Heart right ventricle (tissue), 16 donors: Measurements from ENCODE around the gene DNAJC1. TPM values are rescaled to one million over a fixed set of nuclear protein-coding genes. Genes with fewer than 3 reads are reported as not detected.
"Not testable (repeated sequence)": the region's sequence is repeated elsewhere in the genome, so short reads cannot be mapped to it uniquely, and the experiment has no call there.

Experiments used
- ATAC-seq, 8 donors: fragments of 200-7000 bp; cut with Tn5 transposase; one replicate each; pipeline ENCODE4 v1.9.1; 2020; ENCODE audit warnings: mild to moderate bottlenecking in 8 of 8, moderate library complexity in 8 of 8, moderate number of reproducible peaks in 1 of 8
- DNase-seq, 2 donors: peaks; one replicate each; pipeline ENCODE4 v3.0.0-alpha.2; 2020
- H3K27ac ChIP-seq, 10 donors: fragments of 200-600 bp; sonication (generic) in 2 of 10; one replicate each; pipeline versions ENCODE4 v1.5.0 to v1.8.0; 2020 to 2022; ENCODE audit warnings: mild to moderate bottlenecking in 3 of 10
- H3K27me3 ChIP-seq, 7 donors: fragments of 200-600 bp; one replicate each; pipeline ENCODE4 v1.8.0; 2021 to 2022; ENCODE audit warnings: mild to moderate bottlenecking in 2 of 7
- H3K36me3 ChIP-seq, 9 donors: fragments of 200-600 bp; sonication (generic) in 1 of 9; one replicate each; pipeline versions ENCODE4 v1.5.0 to v1.8.0; 2020 to 2022; ENCODE audit warnings: mild to moderate bottlenecking in 2 of 9
- H3K4me1 ChIP-seq, 9 donors: fragments of 200-600 bp; sonication (generic) in 1 of 9; one replicate each; pipeline versions ENCODE4 v1.5.0 to v1.8.0; 2020 to 2022; ENCODE audit warnings: mild to moderate bottlenecking in 4 of 9
- H3K4me3 ChIP-seq, 10 donors: fragments of 200-600 bp; sonication (generic) in 2 of 10; one replicate each; pipeline versions ENCODE4 v1.5.0 to v1.8.0; 2020 to 2022; ENCODE audit warnings: mild to moderate bottlenecking in 7 of 10, moderate library complexity in 2 of 10
- H3K9me3 ChIP-seq, 11 donors: fragments of 200-600 bp in 10 of 11; sonication (generic) in 2 of 11; one replicate each; pipeline versions ENCODE4 v1.5.0 to v1.8.0; 2013 to 2022; ENCODE audit warnings: mild to moderate bottlenecking in 2 of 11, control low read depth in 1 of 11, moderate library complexity in 1 of 11
- CTCF ChIP-seq, 9 donors: fragments of 200-600 bp; sonication (generic) in 2 of 9; IDR thresholded peaks; one replicate each; pipeline versions ENCODE4 v1.5.0 to v1.8.0; 2021 to 2022; ENCODE audit warnings: antibody characterized with exemption in 9 of 9, mild to moderate bottlenecking in 5 of 9, moderate library complexity in 1 of 9
- WGBS, 2 donors: extraction: QIAGEN DNeasy Blood & Tissue Kit; methylation state at CpG; one replicate each; pipeline ENCODE4 v1.1.7; 2013; ENCODE audit warnings: inconsistent platforms in 1 of 2; 5-methylcytosine and 5-hydroxymethylcytosine counted together
- intact Hi-C, 10 donors: fragments of 100-400 bp; cut with DNase I; formaldehyde crosslinking; loops; one replicate each; pipeline versions ENCODE4 v1.11.1 to v1.14.2; 2022
- polyA plus RNA-seq, 2 donors: library from polyadenylated mRNA; stranded (reverse); fragments of 200-250 nt; gene quantifications; one replicate each; pipeline ENCODE4 v1.2.3, GENCODE V29; 2013
- total RNA-seq, 10 donors: library from RNA; stranded (reverse); fragmentation: NEBNext Ultra II Directional in 3 of 10; extraction: Animal tissue kit (Norgen Biotek cat#: 25700) in 3 of 10; gene quantifications; one replicate each; pipeline versions ENCODE4 v1.2.1 to v1.2.4, GENCODE V29; 2021 to 2023
- donor health status: Arrhythmogenic right ventricular cardiomyopathy.
- donor health status: ischemic (EF 13 %, LVEDD 7.1; RV severe dilation, severe dysfunction).
- donor health status: healthy with polysubstance abuse.
- donor health status: DM: no; HTN: yes; CAD: no.
- donor health status: DM: no; HTN: no; CAD: no.
- donor health status: ischemic (EF 25% LVEDD 6.9; RV normal size, moderate dysfunction).
- donor health status: ischemic (EF 25% LVEDD 5.7; RV mildly dilated, moderate dysfunction).
- donor health status: healthy.
- donor health status: DM: yes; HTN: yes; CAD: no.
- donor health status: Ischemic cardiomyopathy.
- donor health status: ischemic (EF 35%, LVEDD 5.7; RV mildly dilated, moderate dysfunction).
- donor health status: nonischemic (EF 11% LVEDD 7.7; RV severe dilation, severe dysfunction).
- donor health status: DM: yes; HTN: yes; CAD: no.
- donor health status: PGD.
- donor health status: ischemic (EF 29% LVEDD 5.4; RV normal size, mild dysfunction).
- donor health status: nonischemic (EF 23%, LVEDD 6.1; RV moderate dilation, normal function).

Gene DNAJC1
- total and polyA plus RNA-seq, 12 donors, result 8.9 to 26.8 (median 11.4) TPM

- ATAC-seq (no peak), DNase-seq (no peak)
- intact Hi-C loops, result no loop called here
- WGBS, 2 donors, result 96% methylated on average over 1 of the region's 1 CpG
- Histone ChIP-seq H3K27me3 (no peaks in the 10 kb centered on the region), H3K4me1 (no peaks in the 10 kb centered on the region), H3K4me3 (no peak overlapping the region), H3K27ac (no peak overlapping the region), H3K36me3 (peaks cover 0 to 15% (median 0%) of the 10 kb centered on the region in 9 donors), H3K9me3 (no peaks in the 10 kb centered on the region)
- TF ChIP-seq CTCF (IDR thresholded peaks at IDR 0.05), result no peak
Observed at GRCh38 chr10:21860718-21861117, 142.8 kb downstream of the DNAJC1 start.

- DNase-seq, result no peak
- WGBS, 2 donors, result 50 to 99% methylated on average over 2 of the region's 2 CpGs
- no peak for TF ChIP-seq CTCF (IDR thresholded peaks at IDR 0.05)
Observed at GRCh38 chr10:21858455-21858854, 145.1 kb downstream of the DNAJC1 start.

GRCh38 chr10:21849607-21850006 is 153.9 kb downstream of the DNAJC1 start:
- intact Hi-C loops, result no loop called here
- 92 to 100% methylated on average over 1 of the region's 1 CpG for WGBS, 2 donors
- Histone ChIP-seq H3K4me1 (no peaks in the 10 kb centered on the region), H3K4me3 (no peak overlapping the region), H3K9me3 (peaks cover 0 to 36% (median 10%) of the 10 kb centered on the region in 11 donors), H3K27me3 (no peaks in the 10 kb centered on the region), H3K36me3 (peaks cover 0 to 24% (median 0%) of the 10 kb centered on the region in 9 donors), H3K27ac (no peak overlapping the region)
- no peak for ATAC-seq
- no peak for DNase-seq
- TF ChIP-seq CTCF (IDR thresholded peaks at IDR 0.05), result no peak

More at GRCh38 chr10:21858455-21858854, 145.1 kb downstream of the DNAJC1 start:
- no peak for ATAC-seq
- H3K4me1 ChIP-seq, result no peaks in the 10 kb centered on the region
- H3K36me3 ChIP-seq, result peaks cover 0 to 8% (median 0%) of the 10 kb centered on the region in 9 donors
- intact Hi-C loops, result no loop called here
- no peak overlapping the region for H3K27ac ChIP-seq
- no peaks in the 10 kb centered on the region for H3K9me3 ChIP-seq
- no peak overlapping the region for H3K4me3 ChIP-seq
- H3K27me3 ChIP-seq, result no peaks in the 10 kb centered on the region

GRCh38 chr10:21843645-21844044 is 159.9 kb downstream of the DNAJC1 start:
- Histone ChIP-seq H3K4me3 (no peak overlapping the region), H3K9me3 (peaks cover 0 to 36% (median 0%) of the 10 kb centered on the region in 11 donors), H3K27me3 (no peaks in the 10 kb centered on the region), H3K4me1 (no peaks in the 10 kb centered on the region), H3K27ac (no peak overlapping the region), H3K36me3 (peaks cover 0 to 7% (median 0%) of the 10 kb centered on the region in 9 donors)
- TF ChIP-seq CTCF (IDR thresholded peaks at IDR 0.05), result no peak
- intact Hi-C loops, result no loop called here
- DNase-seq (no peak), ATAC-seq (no peak)
- 98 to 100% methylated on average over 1 of the region's 1 CpG for WGBS, 2 donors

GRCh38 chr10:21841273-21841672 is 162.3 kb downstream of the DNAJC1 start:
- H3K36me3 ChIP-seq, DNase-seq, ATAC-seq, H3K4me3 ChIP-seq, H3K4me1 ChIP-seq, H3K27me3 ChIP-seq, intact Hi-C loops, H3K27ac ChIP-seq: not testable (repeated sequence)
- 88 to 92% methylated on average over 1 to 2 of the region's 2 CpGs for WGBS, 2 donors
- peaks cover 0 to 43% (median 0%) of the 10 kb centered on the region in 11 donors for H3K9me3 ChIP-seq

GRCh38 chr10:21837487-21837886 is 166.0 kb downstream of the DNAJC1 start:
- H3K4me3 ChIP-seq, DNase-seq, H3K27ac ChIP-seq, intact Hi-C loops, H3K27me3 ChIP-seq, H3K4me1 ChIP-seq, ATAC-seq: not testable (repeated sequence)
- H3K9me3 ChIP-seq, result peaks cover 0 to 81% (median 23%) of the 10 kb centered on the region in 11 donors
- WGBS, 2 donors, result 97 to 99% methylated on average over 21 to 29 of the region's 29 CpGs
- peaks cover 0 to 20% (median 0%) of the 10 kb centered on the region in 9 donors for H3K36me3 ChIP-seq

GRCh38 chr10:21834574-21834973 is 169.0 kb downstream of the DNAJC1 start:
- H3K4me3 ChIP-seq, H3K27me3 ChIP-seq, H3K4me1 ChIP-seq, ATAC-seq, intact Hi-C loops, DNase-seq, H3K27ac ChIP-seq: not testable (repeated sequence)
- 89 to 98% methylated on average over 10 of the region's 10 CpGs for WGBS, 2 donors
- peaks cover 0 to 79% (median 42%) of the 10 kb centered on the region in 11 donors for H3K9me3 ChIP-seq
- peaks cover 0 to 29% (median 0%) of the 10 kb centered on the region in 9 donors for H3K36me3 ChIP-seq
